Mucosa of rectum (tissue), 2 donors: ENCODE results near the gene ARID1B.
A peak's percentile ranks its signal among the peaks of the same experiment; 100 is the strongest.

Experiments
- H3K27ac ChIP-seq, 2 donors: one replicate each; pipeline ENCODE4 v1.7.0; 2013; ENCODE audit warnings: inconsistent platforms in 2 of 2, low read depth in 2 of 2, low read length in 2 of 2
- H3K27me3 ChIP-seq, 2 donors: one replicate each; pipeline ENCODE4 v1.7.0; 2013; ENCODE audit warnings: low read length in 2 of 2; ENCODE audit not compliant: control insufficient read depth in 2 of 2, insufficient read depth in 2 of 2
- H3K36me3 ChIP-seq, 2 donors: one replicate each; pipeline ENCODE4 v1.7.0; 2013; ENCODE audit warnings: low read length in 2 of 2; ENCODE audit not compliant: control insufficient read depth in 2 of 2, insufficient read depth in 2 of 2
- H3K4me1 ChIP-seq, 2 donors: one replicate each; pipeline ENCODE4 v1.7.0; 2013; ENCODE audit warnings: low read length in 2 of 2, mild to moderate bottlenecking in 1 of 2; ENCODE audit not compliant: control insufficient read depth in 2 of 2, insufficient read depth in 2 of 2
- H3K4me3 ChIP-seq, 2 donors: one replicate each; pipeline ENCODE4 v1.7.0; 2013; ENCODE audit warnings: low read length in 2 of 2
- H3K9ac ChIP-seq, 2 donors: one replicate each; pipeline ENCODE4 v1.7.0; 2013; ENCODE audit warnings: low read length in 2 of 2, low read depth in 1 of 2, mild to moderate bottlenecking in 1 of 2
- H3K9me3 ChIP-seq, 2 donors: one replicate each; pipeline ENCODE4 v1.7.0; 2013; ENCODE audit warnings: low read length in 2 of 2; ENCODE audit not compliant: control insufficient read depth in 2 of 2
- donor health status: healthy.
- donor health status: Normal muscosa, but diverticular disease.

Gene ARID1B

DNA sequence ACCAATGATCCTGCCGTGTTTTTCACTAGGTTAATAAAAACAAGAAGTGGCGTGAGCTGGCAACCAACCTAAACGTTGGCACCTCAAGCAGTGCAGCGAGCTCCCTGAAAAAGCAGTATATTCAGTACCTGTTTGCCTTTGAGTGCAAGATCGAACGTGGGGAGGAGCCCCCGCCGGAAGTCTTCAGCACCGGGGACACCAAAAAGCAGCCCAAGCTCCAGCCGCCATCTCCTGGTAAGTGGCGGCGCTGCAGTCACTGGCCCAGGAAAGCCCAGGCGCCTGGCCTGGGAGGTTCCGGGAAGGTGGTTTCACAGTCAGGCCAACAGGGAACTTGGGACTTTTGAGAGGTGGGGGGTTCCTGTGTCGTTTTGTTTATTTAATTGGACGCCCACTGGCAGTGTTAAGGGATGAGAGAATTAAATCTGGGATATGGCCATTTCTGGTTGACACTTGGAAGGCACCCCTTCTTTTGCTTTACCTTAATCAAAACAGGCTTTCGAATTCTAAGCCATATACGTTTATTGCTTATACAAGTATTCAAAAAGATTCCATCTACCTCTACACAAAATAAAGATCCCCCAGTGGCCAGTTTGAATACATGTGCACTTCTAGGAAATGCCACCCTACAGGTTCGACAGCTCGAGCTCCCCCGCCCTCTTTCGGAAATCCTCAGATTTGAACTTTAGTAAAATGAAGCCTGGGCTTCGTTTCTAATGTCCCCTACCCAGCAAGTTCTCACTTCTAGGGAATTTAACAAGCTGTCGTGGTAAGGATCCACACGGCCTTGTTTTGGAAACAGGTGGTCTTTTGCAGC, 407.2 kb downstream of the ARID1B start:
- Histone ChIP-seq H3K27me3 (no peaks in the 10 kb centered on the region), H3K27ac (no peak overlapping the region), H3K4me3 (peak overlapping the region; percentile 55 to 57), H3K36me3 (peaks cover 23 to 46% of the 10 kb centered on the region in 2 donors), H3K4me1 (peaks cover 23 to 32% of the 10 kb centered on the region in 2 donors), H3K9me3 (no peaks in the 10 kb centered on the region), H3K9ac (peak overlapping the region; percentile 17 to 24)

DNA sequence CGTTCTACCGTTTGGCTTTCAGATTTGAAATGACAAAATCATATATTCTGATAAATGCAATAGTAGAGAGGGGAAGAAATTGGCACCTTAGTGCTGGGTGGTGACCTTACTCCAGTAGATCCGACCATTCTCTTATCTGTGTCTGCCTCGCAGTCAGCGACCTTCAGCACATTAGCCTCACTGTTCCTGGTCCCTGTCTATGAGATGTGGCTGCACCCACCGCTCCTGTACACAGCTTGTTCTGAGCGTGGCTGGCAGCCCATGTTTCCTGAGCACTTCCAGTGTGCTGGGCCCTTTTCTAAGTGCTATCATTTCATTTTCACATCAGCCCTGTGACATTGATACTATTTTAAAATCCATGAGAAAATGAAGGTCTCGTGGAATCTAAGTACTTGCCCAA, 408.0 kb downstream of the ARID1B start:
- Histone ChIP-seq H3K9me3 (no peaks in the 10 kb centered on the region), H3K4me3 (no peak overlapping the region), H3K27me3 (no peaks in the 10 kb centered on the region), H3K36me3 (peaks cover 31 to 54% of the 10 kb centered on the region in 2 donors), H3K9ac (no peak overlapping the region), H3K27ac (no peak overlapping the region), H3K4me1 (peaks cover 23 to 32% of the 10 kb centered on the region in 2 donors)

GRCh38 chr6:157185986-157186385, 408.8 kb downstream of the ARID1B start:
- H3K27me3 ChIP-seq = no peaks in the 10 kb centered on the region
- H3K4me3 ChIP-seq = no peak overlapping the region
- H3K9ac ChIP-seq = no peak overlapping the region
- no peak overlapping the region for H3K27ac ChIP-seq
- peaks cover 23 to 29% of the 10 kb centered on the region in 2 donors for H3K4me1 ChIP-seq
- no peaks in the 10 kb centered on the region for H3K9me3 ChIP-seq
- H3K36me3 ChIP-seq = peaks cover 39 to 61% of the 10 kb centered on the region in 2 donors

DNA sequence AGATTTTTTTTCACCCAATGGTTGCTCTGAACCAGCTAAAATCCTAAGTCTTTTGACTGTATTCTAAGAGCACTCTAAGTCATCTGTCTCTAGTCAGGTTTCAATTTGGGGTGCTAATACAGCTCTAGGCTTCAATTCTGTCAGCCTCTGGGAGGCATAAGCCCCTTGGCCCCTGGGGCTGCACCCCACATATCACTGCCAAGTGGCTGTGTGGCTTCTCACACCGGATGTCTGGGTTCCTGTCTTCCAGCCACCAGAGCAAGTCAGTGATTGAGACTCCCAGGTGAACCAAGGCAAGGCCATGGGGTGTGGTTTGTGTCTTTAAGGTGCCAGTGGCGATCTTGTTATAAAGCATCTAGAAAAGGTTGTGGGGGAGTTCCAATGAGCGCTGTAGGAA, 409.6 kb downstream of the ARID1B start:
- no peaks in the 10 kb centered on the region for H3K27me3 ChIP-seq
- no peak overlapping the region for H3K4me3 ChIP-seq
- peaks cover 18 to 21% of the 10 kb centered on the region in 2 donors for H3K4me1 ChIP-seq
- H3K9ac ChIP-seq = no peak overlapping the region
- no peaks in the 10 kb centered on the region for H3K9me3 ChIP-seq
- H3K36me3 ChIP-seq = peaks cover 45 to 59% of the 10 kb centered on the region in 2 donors
- no peak overlapping the region for H3K27ac ChIP-seq

DNA sequence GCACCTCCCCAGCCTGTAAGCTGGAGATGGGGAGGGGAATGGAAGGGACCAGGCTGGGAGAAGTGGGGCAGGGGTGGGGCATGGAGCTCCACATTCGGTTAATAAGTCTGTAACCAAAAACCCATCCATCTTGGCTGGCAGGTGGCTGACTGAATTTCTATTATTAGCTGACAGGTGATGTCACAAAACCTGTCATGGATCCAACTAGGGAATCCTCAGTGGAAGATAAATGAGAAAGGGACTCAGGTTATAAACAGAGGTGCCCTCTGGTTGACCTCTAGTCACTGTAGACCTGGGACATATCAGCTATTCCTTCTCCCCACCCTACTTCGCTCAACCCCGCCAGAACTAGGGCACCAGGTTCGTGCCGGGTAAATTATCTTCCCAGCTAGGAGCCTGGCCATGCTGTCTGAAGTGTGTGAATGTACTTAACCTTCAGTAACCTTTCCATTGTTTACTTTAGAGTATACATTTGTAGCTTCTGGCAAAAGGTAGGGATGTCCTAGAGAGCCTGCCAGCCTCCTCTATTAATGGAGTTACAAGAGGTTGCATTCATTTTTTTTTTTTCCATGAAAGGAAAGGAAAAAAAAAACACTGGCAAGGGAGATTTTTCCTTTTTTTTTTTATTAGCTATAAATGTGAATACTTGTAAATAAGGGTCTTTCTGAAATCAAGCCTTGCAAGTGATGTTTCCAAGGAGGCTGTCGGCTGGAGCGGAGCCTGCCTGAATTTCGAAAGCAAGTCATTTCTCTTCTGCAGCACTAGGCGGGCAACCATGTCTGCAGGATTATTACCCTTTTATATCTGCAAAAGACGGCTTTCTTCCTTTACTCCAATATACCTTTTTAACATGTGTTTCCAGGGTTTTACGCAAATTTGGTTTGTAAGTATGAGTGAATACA, 410.3 kb downstream of the ARID1B start:
- no peaks in the 10 kb centered on the region for H3K27me3 ChIP-seq
- H3K27ac ChIP-seq = no peak overlapping the region
- peaks cover 14 to 15% of the 10 kb centered on the region in 2 donors for H3K4me1 ChIP-seq
- no peaks in the 10 kb centered on the region for H3K9me3 ChIP-seq
- no peak overlapping the region for H3K4me3 ChIP-seq
- H3K9ac ChIP-seq = no peak overlapping the region
- peaks cover 45 to 57% of the 10 kb centered on the region in 2 donors for H3K36me3 ChIP-seq

DNA sequence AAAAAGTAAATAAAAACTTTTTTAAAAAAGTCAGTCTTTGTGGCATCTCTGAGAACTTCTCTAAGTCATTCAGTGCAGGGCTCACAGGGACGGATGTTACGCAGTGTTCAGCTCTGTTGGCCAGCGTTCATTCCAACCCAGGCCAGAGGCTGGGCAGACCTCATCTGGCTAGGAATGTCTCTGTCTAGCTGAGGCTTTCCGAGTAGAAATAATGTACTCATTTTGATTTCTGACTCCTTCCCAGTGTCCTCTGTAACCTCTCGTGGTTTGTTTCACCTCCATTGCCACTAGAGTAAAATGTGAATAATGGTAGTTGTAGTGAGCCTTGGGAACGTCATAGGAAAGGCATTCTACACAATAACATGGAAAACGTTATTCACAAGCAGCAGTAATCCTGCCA, 411.0 kb downstream of the ARID1B start:
- Histone ChIP-seq H3K36me3 (peaks cover 45 to 61% of the 10 kb centered on the region in 2 donors), H3K9ac (no peak overlapping the region), H3K9me3 (no peaks in the 10 kb centered on the region), H3K27me3 (no peaks in the 10 kb centered on the region), H3K27ac (no peak overlapping the region), H3K4me3 (no peak overlapping the region), H3K4me1 (peaks cover 12 to 13% of the 10 kb centered on the region in 2 donors)

GRCh38 chr6:157193443-157193996, 416.3 kb downstream of the ARID1B start:
- Histone ChIP-seq H3K9me3 (no peaks in the 10 kb centered on the region), H3K4me3 (no peak overlapping the region), H3K4me1 (peaks cover 1 to 4% of the 10 kb centered on the region in 2 donors), H3K27ac (no peak overlapping the region), H3K9ac (no peak overlapping the region), H3K36me3 (peaks cover 40 to 52% of the 10 kb centered on the region in 2 donors), H3K27me3 (no peaks in the 10 kb centered on the region)

DNA sequence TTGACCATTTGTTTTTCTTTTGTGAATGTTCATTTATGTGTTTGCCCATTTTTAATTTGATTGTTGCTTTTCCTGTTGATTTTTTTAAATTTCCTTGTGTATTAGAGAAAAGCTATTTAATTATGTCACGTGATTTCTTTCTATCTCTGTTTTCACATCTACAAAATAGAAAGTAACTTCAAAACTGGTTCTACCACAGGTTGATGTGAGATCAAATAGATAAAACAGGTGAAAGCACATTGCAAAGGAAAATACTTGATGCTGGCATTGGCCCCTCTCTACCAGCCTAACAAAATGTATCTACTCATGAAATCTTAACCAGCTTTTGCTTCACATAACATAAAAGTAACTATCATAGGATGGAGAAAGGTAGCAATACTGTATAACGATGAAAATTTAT, 416.9 kb downstream of the ARID1B start:
- Histone ChIP-seq H3K4me3 (no peak overlapping the region), H3K9me3 (no peaks in the 10 kb centered on the region), H3K27me3 (no peaks in the 10 kb centered on the region), H3K36me3 (peaks cover 38 to 46% of the 10 kb centered on the region in 2 donors), H3K4me1 (peaks cover 2 to 9% of the 10 kb centered on the region in 2 donors), H3K9ac (no peak overlapping the region), H3K27ac (no peak overlapping the region)

DNA sequence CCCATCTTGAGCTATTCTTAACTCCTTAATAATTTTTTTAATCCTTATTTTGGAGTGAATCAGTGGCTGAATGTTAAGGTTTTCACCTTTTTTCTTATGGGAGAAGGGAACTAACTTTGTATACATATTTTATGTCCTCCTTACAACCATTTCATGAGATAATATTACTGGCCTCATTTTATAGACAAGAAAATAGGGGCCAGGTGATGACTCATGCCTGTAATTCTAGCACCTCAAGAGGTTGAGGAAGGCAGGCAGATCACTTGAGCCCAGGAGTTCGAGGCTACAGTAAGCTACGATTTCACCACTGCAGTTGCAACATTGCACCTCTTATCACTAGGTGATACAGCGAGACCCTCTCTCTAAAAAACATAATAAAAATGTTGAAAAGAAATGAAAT, 417.5 kb downstream of the ARID1B start:
- Histone ChIP-seq H3K4me3 (no peak overlapping the region), H3K27me3 (no peaks in the 10 kb centered on the region), H3K36me3 (peaks cover 34 to 42% of the 10 kb centered on the region in 2 donors), H3K4me1 (peaks cover 2 to 9% of the 10 kb centered on the region in 2 donors), H3K9ac (peak overlapping the region in 1 of 2 donors; percentile 6), H3K27ac (no peak overlapping the region), H3K9me3 (no peaks in the 10 kb centered on the region)

- Histone ChIP-seq H3K4me1 (peaks cover 2 to 9% of the 10 kb centered on the region in 2 donors), H3K36me3 (peaks cover 26 to 35% of the 10 kb centered on the region in 2 donors), H3K4me3 (no peak overlapping the region), H3K27ac (no peak overlapping the region), H3K9ac (no peak overlapping the region), H3K9me3 (no peaks in the 10 kb centered on the region), H3K27me3 (no peaks in the 10 kb centered on the region)
These were observed 419.2 kb downstream of the ARID1B start for GRCh38 chr6:157196391-157196790.
